Measurements from ENCODE around the gene ITGB1. TPM values are rescaled to one million over a fixed set of nuclear protein-coding genes. Genes with fewer than 3 reads are reported as not detected.

Gene ITGB1
- total and polyA plus RNA-seq, 2 experiments from 2014 or later, result 317 to 439 TPM

DNA sequence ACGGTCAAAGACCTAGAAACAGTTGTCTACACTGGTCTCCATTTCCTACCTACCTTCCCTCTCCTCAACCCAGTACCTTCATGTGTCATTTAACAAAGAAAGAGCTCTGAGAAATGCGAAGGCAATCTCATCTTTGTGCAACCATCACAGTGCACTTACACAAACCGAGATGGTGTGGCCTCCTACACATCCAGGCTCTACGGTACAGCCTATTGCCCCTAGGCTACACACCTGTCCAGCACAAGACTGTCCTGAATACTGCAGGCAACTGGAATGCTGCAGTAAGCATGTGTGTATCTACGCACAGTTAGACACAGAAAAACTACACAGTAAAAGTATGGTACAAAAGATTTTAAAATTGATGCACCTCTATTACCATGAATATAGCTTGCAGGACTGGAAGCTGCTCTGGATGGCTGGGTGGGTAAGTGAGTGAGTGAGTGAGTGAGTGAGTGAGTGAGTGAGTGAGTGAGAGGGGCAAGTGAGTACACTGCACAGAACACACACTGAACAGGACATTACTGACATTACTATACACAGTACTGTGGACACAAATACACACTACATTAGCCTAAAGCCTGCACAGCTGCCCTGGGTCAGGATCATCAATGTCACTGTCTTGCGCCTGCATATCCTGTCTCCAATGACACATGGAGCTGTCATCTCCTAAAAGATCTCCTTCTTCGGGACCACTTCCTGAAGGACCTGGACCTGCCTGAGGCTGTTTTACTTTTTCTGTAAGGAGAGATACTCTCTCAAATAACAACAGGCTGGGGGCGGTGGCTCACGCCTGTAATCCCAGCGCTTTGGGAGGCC lies 18.5 kb downstream of the ITGB1 start:
- H3K9me2 ChIP-seq (ENCODE audit: insufficient read depth), result no peaks in the 10 kb centered on the region

More for the DNA sequence above, 18.5 kb downstream of the ITGB1 start:
- Histone ChIP-seq H3K4me1 (ENCODE audit: insufficient read depth) (peaks cover 61% of the 10 kb centered on the region), H3K4me3 (no peak overlapping the region), H3K27me3 (ENCODE audit: insufficient read depth) (no peaks in the 10 kb centered on the region), H3K79me2 (replicated peaks; ENCODE audit: insufficient read depth) (peaks cover 100% of the 10 kb centered on the region), H4K20me1 (replicated peaks; ENCODE audit: insufficient read depth) (peaks cover 85% of the 10 kb centered on the region), H3K4me2 (peak overlapping the region; percentile 48; the same call in 1 of the 2 replicates), H3K27ac (ENCODE audit: low read depth) (no peak overlapping the region), H3K36me3 (ENCODE audit: insufficient read depth) (peaks cover 7% of the 10 kb centered on the region; the same call in 1 of the 2 replicates), H3F3A (replicated peaks; ENCODE audit: low read depth) (no peaks in the 10 kb centered on the region; the same call in 1 of the 2 replicates), H2AFZ (no peak overlapping the region)
- H3K4me1 Mint-ChIP-seq, result peaks cover 66% of the 10 kb centered on the region
- peaks cover 14% of the 10 kb centered on the region; the same call in 2 of the 3 replicates for H3K36me3 Mint-ChIP-seq (ENCODE audit: low read depth)
- ATAC-seq, result no peak
- no peak overlapping the region; the same call in 2 of the 3 replicates for H3K4me3 Mint-ChIP-seq
- TF ChIP-seq, protein P1, sequence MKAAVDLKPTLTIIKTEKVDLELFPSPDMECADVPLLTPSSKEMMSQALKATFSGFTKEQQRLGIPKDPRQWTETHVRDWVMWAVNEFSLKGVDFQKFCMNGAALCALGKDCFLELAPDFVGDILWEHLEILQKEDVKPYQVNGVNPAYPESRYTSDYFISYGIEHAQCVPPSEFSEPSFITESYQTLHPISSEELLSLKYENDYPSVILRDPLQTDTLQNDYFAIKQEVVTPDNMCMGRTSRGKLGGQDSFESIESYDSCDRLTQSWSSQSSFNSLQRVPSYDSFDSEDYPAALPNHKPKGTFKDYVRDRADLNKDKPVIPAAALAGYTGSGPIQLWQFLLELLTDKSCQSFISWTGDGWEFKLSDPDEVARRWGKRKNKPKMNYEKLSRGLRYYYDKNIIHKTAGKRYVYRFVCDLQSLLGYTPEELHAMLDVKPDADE (IDR thresholded peaks at IDR 0.05), result no peak
- TF ChIP-seq STAT1 (IDR thresholded peaks at IDR 0.05; ENCODE audit: unreplicated experiment) (no peak), EZH2phosphoT487 (IDR thresholded peaks at IDR 0.05; ENCODE audit: unreplicated experiment) (no peak), ZNF114 (CRISPR knock-in tag; IDR thresholded peaks at IDR 0.05) (no peak), JUNB (IDR thresholded peaks at IDR 0.05; ENCODE audit: unreplicated experiment) (no peak), ZNF331 (CRISPR knock-in tag; IDR thresholded peaks at IDR 0.05; ENCODE audit: low read depth) (no peak), CREB1 (CRISPR knock-in tag; IDR thresholded peaks at IDR 0.05; ENCODE audit: low read depth) (no peak), NANOG (IDR thresholded peaks at IDR 0.05; ENCODE audit: borderline replicate concordance) (no peak), POLR2AphosphoS5 (IDR thresholded peaks at IDR 0.05; ENCODE audit: low read depth) (no peak), EZH2 (IDR thresholded peaks at IDR 0.05; ENCODE audit: low read depth, unreplicated experiment) (no peak)
- TF ChIP-seq, protein P2, sequence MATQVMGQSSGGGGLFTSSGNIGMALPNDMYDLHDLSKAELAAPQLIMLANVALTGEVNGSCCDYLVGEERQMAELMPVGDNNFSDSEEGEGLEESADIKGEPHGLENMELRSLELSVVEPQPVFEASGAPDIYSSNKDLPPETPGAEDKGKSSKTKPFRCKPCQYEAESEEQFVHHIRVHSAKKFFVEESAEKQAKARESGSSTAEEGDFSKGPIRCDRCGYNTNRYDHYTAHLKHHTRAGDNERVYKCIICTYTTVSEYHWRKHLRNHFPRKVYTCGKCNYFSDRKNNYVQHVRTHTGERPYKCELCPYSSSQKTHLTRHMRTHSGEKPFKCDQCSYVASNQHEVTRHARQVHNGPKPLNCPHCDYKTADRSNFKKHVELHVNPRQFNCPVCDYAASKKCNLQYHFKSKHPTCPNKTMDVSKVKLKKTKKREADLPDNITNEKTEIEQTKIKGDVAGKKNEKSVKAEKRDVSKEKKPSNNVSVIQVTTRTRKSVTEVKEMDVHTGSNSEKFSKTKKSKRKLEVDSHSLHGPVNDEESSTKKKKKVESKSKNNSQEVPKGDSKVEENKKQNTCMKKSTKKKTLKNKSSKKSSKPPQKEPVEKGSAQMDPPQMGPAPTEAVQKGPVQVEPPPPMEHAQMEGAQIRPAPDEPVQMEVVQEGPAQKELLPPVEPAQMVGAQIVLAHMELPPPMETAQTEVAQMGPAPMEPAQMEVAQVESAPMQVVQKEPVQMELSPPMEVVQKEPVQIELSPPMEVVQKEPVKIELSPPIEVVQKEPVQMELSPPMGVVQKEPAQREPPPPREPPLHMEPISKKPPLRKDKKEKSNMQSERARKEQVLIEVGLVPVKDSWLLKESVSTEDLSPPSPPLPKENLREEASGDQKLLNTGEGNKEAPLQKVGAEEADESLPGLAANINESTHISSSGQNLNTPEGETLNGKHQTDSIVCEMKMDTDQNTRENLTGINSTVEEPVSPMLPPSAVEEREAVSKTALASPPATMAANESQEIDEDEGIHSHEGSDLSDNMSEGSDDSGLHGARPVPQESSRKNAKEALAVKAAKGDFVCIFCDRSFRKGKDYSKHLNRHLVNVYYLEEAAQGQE (IDR thresholded peaks at IDR 0.05; ENCODE audit: unreplicated experiment), result no peak
- TF ChIP-seq, protein P3, sequence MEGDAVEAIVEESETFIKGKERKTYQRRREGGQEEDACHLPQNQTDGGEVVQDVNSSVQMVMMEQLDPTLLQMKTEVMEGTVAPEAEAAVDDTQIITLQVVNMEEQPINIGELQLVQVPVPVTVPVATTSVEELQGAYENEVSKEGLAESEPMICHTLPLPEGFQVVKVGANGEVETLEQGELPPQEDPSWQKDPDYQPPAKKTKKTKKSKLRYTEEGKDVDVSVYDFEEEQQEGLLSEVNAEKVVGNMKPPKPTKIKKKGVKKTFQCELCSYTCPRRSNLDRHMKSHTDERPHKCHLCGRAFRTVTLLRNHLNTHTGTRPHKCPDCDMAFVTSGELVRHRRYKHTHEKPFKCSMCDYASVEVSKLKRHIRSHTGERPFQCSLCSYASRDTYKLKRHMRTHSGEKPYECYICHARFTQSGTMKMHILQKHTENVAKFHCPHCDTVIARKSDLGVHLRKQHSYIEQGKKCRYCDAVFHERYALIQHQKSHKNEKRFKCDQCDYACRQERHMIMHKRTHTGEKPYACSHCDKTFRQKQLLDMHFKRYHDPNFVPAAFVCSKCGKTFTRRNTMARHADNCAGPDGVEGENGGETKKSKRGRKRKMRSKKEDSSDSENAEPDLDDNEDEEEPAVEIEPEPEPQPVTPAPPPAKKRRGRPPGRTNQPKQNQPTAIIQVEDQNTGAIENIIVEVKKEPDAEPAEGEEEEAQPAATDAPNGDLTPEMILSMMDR (conservative IDR thresholded peaks at IDR 0.05; ENCODE audit: low read depth in 2 of 2), result no peak
- TF ChIP-seq, protein P4, sequence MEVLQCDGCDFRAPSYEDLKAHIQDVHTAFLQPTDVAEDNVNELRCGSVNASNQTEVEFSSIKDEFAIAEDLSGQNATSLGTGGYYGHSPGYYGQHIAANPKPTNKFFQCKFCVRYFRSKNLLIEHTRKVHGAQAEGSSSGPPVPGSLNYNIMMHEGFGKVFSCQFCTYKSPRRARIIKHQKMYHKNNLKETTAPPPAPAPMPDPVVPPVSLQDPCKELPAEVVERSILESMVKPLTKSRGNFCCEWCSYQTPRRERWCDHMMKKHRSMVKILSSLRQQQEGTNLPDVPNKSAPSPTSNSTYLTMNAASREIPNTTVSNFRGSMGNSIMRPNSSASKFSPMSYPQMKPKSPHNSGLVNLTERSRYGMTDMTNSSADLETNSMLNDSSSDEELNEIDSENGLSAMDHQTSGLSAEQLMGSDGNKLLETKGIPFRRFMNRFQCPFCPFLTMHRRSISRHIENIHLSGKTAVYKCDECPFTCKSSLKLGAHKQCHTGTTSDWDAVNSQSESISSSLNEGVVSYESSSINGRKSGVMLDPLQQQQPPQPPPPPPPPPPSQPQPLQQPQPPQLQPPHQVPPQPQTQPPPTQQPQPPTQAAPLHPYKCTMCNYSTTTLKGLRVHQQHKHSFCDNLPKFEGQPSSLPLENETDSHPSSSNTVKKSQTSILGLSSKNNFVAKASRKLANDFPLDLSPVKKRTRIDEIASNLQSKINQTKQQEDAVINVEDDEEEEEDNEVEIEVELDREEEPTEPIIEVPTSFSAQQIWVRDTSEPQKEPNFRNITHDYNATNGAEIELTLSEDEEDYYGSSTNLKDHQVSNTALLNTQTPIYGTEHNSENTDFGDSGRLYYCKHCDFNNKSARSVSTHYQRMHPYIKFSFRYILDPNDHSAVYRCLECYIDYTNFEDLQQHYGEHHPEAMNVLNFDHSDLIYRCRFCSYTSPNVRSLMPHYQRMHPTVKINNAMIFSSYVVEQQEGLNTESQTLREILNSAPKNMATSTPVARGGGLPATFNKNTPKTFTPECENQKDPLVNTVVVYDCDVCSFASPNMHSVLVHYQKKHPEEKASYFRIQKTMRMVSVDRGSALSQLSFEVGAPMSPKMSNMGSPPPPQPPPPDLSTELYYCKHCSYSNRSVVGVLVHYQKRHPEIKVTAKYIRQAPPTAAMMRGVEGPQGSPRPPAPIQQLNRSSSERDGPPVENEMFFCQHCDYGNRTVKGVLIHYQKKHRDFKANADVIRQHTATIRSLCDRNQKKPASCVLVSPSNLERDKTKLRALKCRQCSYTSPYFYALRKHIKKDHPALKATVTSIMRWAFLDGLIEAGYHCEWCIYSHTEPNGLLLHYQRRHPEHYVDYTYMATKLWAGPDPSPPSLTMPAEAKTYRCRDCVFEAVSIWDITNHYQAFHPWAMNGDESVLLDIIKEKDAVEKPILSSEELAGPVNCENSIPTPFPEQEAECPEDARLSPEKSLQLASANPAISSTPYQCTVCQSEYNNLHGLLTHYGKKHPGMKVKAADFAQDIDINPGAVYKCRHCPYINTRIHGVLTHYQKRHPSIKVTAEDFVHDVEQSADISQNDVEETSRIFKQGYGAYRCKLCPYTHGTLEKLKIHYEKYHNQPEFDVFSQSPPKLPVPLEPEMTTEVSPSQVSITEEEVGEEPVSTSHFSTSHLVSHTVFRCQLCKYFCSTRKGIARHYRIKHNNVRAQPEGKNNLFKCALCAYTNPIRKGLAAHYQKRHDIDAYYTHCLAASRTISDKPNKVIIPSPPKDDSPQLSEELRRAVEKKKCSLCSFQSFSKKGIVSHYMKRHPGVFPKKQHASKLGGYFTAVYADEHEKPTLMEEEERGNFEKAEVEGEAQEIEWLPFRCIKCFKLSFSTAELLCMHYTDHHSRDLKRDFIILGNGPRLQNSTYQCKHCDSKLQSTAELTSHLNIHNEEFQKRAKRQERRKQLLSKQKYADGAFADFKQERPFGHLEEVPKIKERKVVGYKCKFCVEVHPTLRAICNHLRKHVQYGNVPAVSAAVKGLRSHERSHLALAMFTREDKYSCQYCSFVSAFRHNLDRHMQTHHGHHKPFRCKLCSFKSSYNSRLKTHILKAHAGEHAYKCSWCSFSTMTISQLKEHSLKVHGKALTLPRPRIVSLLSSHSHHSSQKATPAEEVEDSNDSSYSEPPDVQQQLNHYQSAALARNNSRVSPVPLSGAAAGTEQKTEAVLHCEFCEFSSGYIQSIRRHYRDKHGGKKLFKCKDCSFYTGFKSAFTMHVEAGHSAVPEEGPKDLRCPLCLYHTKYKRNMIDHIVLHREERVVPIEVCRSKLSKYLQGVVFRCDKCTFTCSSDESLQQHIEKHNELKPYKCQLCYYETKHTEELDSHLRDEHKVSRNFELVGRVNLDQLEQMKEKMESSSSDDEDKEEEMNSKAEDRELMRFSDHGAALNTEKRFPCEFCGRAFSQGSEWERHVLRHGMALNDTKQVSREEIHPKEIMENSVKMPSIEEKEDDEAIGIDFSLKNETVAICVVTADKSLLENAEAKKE (CRISPR knock-in tag; IDR thresholded peaks at IDR 0.05), result no peak
- peaks cover 4% of the 10 kb centered on the region for H3K27me3 Mint-ChIP-seq (ENCODE audit: insufficient read depth, low read depth, poor library complexity)
- no peak overlapping the region; the same call in 1 of the 2 replicates for H3K27ac Mint-ChIP-seq
- DNase-seq (ENCODE audit: low spot score), result no peak
- no peaks in the 10 kb centered on the region for H3K9me3 Mint-ChIP-seq
